H54 (cell line): ENCODE data around the gene PDHX.

Experiments
- DNase-seq: peaks from one replicate; pipeline ENCODE4 v3.0.0; 2011; ENCODE audit warnings: low spot score, mixed read lengths; ENCODE audit not compliant: insufficient read length
- FAIRE-seq: peaks from 3 replicates; lab custom pipeline; 2011; peaks lifted over from hg19 to GRCh38; lab: Jason Lieb, UNC
- POLR2A ChIP-seq: IDR thresholded peaks from 2 replicates; pipeline ENCODE4 v1.6.1; 2011; ENCODE audit warnings: low read depth, mild to moderate bottlenecking, low read length

The PDHX gene

DNA sequence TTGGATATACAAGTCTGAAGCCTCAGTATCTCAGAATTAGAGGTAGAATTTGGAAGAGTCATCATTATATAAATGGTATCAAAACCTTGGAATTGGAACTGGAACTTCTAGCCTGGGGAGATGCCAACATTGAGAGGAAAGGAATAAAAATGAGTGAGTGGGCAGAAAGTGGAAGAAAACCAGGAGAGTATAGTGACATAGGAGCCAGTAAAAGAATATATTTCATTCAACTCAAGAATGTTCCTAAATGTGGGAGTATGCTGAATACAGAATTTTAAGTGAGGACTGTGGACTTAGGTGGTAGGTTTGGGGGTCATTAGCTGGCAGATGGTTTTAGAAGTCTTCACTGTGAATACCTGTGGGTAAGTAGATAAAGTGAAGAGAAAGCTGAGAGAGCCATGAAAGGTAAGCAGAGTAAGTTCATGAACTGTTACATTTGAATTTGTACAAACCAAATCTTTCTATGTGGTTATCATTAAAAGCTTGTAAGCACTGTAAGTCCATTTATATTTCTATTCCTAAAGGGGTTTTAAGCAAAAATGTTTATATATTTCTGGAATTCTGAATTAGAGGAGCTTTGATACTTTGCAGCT is 60.2 kb downstream of the PDHX start:
- TF ChIP-seq POLR2A: no peak
- FAIRE-seq (no peak), DNase-seq (no peak)

DNA sequence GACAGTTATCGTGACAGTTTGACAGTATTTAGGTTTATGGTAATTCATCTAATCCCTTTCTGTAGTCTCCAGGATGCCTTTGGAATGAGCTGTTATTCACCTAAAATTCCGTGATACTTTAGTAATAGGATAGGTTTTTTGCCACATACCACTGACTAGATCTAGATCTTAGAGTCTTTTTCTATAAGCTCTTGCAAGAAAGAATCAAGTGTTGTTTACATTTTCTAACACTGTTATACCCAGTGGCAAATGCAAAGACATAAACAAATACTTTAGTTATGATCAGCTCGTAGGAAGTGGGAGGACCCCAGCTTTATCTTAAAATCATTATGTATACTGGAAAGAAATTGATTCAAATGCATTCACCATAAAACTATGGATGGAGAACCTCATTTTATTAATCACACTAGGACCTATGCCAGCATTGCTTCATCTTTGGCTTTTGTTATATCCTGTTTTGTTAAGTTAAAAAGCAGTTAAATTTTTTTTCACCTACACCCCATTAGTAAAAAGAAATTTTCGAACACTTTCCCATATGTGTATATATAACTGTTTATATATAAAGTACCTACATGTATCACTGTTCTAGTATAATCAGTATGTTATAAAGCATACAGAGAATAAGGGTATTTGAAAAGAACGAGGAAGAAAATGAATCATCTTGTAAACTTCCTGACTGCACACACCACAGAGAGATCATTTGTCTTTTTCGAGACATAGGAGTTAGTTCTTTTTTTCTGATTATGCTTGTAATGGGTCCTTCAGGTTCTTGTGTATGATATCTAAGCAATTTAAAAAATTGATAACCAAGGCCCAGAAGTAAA is 60.9 kb downstream of the PDHX start:
- FAIRE-seq: peak; percentile 92
- TF ChIP-seq POLR2A: no peak
- DNase-seq: no peak

DNA sequence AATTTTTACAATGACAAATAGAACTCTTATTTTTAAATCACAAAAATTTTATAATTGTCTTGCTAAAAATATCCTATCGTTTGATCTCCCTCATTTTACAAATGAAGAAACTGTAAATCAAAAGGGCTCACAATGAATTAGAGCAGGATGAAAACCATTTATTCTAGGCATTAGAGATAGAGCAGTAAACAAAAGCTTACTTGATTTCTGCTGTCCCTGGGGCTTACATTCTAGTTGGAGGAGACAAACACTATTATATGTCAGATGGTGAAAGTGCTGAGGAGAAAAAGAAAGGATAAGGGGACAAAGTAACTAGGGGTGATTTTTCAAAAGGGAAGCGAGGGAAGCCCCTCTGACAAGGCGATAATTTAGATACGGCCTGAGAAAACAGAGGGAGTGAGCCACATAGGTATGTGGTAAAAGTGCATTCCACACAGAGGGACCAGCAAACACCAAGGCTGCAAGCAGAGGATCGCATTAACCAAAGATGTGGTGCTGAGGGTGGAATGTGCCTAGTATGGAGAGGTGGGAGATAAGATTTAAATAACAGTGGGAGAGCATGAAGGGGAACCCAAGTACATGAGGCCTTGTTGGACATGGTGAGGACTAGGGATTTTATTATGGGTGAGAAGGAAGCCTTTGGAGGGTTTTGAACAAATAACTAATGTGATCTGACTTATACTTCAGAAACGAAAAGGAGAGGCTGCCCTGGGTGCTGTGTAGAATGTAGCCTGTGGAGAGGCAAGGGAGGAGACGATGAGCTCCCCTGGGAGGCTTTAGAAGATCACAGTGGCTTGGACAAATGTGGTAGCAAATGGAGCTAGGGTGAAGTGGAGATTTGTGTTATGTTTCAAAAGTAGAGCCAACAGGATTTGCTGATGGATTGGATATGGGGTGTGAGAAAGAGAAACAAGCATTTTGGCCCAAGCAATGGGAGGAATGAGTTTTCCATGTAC is 62.1 kb downstream of the PDHX start:
- no peak for TF ChIP-seq POLR2A
- no peak for DNase-seq
- FAIRE-seq: peak; percentile 95

DNA sequence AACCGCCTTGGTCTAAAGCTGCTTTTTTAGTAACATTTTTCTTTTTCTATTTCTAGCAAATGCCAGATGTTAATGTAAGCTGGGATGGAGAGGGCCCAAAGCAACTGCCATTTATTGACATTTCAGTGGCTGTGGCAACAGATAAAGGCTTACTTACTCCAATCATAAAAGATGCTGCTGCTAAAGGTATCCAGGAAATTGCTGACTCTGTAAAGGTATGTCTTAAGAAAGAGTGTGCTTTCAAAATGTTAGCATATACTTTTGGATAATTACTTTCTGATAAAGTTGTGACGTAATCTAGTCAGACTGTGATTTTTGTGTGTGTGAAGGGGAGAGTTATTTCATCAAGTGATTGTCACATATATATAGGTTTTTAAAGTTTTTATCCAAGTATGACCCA is 68.1 kb downstream of the PDHX start:
- DNase-seq (no peak), FAIRE-seq (no peak)
- no peak for TF ChIP-seq POLR2A

DNA sequence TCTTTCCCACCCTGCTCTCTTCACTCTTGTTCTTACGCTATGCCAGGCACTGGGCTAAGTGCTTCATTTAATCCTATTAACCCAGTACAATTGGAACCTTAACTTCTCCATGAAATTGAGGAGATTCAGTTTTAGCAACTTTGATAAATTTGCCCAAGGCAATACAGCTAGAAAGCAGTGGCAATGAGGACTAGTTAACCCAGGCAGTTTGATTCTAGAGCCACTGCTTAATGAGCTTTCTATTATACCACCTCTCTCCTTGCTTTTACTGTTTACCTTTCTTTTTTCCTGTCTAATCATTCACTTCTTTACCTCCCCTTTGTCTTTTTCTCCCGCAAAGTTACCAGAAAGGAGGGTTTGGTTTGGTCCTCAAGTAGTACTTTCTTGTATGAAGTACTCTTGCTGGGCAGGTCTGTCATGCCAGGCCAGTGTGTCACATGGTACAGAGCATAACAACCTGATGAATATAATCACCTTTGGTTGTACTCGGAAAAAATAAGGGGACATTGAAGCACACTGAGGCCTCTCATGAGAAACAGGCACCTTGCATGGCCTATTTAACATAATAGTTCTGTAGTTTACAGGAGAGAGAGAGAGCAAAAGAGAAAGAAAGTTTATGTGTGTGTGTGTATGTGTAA is 70.6 kb downstream of the PDHX start:
- TF ChIP-seq POLR2A: no peak
- no peak for DNase-seq
- FAIRE-seq: peak; percentile 43

DNA sequence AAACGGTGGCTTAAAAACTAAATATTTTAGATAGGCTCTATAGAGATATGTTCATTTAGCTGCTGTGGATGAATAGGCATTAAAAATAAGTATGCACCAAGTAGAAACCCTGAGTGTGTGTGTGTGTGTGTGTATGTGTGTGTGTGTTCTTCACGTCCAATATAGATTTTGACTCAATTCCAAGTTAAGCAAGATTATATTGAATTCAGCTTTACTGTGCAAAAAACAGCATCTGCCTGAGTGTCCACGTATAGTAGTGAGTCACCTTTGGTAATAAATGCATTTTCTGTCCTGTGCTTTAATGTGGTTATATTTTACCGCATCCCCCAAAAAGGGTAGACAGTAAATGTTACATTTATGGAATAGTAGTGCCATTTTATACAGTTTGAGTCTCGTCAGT is 71.2 kb downstream of the PDHX start:
- no peak for TF ChIP-seq POLR2A
- FAIRE-seq (peak; percentile 73), DNase-seq (no peak)

DNA sequence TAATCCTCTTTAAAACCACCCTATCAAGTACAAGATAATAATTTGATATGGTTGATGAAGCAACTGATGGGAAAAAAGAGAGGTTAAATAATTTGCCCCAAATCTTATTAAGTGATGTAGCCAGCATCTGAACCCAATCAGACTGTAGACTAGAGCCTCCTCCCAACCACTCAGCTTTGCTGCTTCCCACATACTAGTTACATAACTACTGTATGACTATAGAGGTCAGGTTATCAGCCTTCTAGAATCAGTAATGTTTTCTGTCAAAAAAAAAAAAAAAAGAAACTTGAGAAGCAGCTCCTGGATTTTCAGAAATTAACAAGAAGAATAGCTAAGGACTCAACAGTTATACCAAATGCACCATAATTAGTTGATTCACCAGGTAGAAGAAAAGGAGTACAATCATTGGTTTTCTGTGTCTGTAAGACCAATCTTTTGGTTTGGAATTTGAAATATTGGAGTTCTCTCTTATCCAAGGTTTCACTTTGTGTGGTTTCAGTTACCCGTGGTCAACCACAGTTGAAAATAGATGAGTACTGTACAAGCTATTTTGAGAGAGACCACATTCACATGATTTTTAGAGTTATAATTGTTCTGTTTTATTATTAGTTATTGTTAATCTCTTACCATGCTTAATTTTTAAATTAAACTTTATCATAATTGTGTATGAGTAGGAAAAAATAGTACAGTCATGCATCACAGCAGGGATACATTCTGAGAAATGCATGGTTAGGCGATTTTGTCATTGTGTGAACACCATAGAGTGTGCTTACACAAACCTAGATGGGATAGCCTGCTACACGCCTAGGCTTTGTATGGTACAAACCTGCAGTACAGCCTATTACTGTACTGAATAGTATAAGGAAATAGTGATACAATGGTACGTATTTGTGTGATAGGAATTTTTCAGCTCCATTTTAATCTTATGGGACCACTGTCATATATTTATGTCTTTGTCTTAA is 72.2 kb downstream of the PDHX start:
- DNase-seq: no peak
- peak; percentile 76 for FAIRE-seq
- TF ChIP-seq POLR2A: no peak

DNA sequence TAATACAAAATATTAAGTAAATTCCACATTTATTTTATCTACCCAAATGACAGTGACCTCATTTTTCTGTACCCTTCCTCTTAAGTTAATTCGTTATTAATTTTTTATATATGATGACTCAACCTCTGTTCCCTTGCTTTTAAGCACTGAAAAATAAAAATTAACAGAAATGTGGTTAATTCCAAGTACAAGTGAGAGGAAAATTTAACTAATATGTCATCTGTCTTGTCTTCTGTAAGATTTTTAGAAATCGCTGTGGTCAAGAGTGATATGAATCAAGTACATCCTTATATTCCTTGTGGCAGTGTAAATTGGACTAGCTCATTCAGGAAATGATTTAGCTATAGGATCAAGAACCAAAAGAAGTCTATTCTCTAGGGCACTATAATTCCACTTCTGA is 74.5 kb downstream of the PDHX start:
- DNase-seq (no peak), FAIRE-seq (no peak)
- TF ChIP-seq POLR2A: no peak

DNA sequence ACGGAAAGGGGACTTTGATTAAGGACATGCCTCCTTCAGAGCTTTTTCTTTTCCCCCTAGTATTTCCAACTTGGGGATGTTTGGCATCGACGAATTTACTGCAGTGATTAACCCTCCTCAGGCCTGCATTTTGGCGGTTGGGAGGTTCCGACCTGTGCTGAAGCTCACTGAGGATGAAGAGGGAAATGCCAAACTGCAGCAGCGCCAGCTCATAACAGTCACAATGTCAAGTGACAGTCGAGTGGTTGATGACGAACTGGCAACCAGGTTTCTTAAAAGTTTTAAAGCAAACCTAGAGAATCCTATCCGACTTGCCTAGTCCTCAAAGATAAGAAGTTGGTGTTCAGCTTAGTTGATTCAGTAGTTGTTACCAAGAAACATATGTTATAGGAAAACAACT is 78.4 kb downstream of the PDHX start:
- FAIRE-seq: no peak
- no peak for TF ChIP-seq POLR2A
- DNase-seq: no peak

DNA sequence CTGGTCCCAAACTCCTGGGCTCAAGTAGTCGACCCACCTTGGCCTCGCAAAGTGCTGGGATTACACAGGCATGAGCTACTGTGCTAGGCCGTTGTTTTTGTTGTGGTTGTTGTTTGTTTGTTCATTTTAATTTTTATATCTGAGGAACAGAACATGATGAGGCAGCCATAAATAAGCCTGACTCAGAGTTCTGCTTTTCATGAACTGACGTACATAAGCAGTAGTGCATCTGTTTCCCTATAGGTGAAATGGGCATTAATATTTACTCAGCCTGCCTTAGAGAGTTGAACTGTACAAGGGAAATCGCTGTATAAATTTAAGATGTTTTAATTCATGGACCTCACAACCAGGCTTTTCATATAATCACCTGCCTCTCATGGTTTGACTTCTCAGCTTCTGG is 80.5 kb downstream of the PDHX start:
- no peak for DNase-seq
- no peak for TF ChIP-seq POLR2A
- FAIRE-seq: no peak

DNA sequence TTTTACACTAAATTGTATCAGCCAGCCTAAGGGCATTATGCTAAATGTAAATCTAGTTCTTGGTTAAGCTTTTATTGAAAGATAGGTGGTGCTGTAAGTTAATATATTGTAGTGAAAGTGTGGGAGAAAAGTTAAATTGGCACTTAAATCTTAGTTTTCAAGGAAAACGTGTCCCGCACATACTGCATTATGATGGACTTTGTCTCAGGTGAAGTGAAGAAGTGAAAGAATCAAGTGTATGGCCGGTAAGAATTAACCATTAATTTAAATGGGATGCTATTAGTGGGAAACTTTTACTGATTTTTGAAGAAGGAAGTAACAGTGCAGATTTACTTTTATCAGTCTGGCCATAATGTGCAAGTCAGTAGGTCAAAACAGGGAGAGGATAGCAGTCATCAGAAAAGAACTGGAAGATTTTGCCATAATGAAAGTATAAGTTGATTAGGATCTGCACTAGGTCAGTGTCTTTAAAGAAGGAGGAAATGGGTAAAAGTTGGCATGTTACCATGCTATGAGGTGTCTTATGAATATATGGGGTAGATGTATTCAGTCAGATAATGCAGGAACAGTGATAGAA is 81.6 kb downstream of the PDHX start:
- FAIRE-seq (peak; percentile 95), DNase-seq (no peak)

DNA sequence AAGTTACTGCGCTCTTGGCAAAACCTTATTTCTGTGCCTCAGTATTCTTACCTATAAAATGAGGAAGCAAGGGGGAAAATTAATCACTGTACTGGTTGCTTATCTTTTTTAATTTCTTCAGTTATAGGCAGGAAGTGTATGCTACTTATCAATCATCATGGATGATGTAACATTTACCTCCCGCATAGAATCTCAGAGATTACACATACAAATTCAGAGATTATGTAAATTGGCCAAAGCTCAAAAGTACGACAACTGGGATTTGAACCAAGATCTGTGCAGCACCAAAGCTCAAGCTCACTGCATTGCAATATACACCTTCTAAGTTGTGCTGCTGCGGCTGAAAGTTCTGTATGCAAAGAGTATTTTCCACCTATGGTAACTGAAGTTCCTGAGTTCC is 83.0 kb downstream of the PDHX start:
- FAIRE-seq: peak; percentile 79
- DNase-seq: no peak
- TF ChIP-seq POLR2A: no peak

More for the DNA sequence above, 81.6 kb downstream of the PDHX start:
- TF ChIP-seq POLR2A: no peak
